GM18502 (cell line): ENCODE measurements around the gene DVL3.
"Not testable (repeated sequence)": the region's sequence is repeated elsewhere in the genome, so short reads cannot be mapped to it uniquely, and the experiment has no call there.

ENCODE experiments used
- ATAC-seq: cut with Tn5 transposase; IDR thresholded peaks from one replicate; pipeline ENCODE4 v1.9.1; 2021; ENCODE audit warnings: mild to moderate bottlenecking; ENCODE audit not compliant: unreplicated experiment, poor library complexity

The DVL3 gene

GRCh38 chr3:184149770-184150169 lies 5.4 kb upstream of the DVL3 start:
- not testable (repeated sequence) for ATAC-seq

- peak; percentile 37 for ATAC-seq
These were observed 706 bp downstream of the DVL3 start for GRCh38 chr3:184155644-184156521.

GRCh38 chr3:184156522-184156955 lies 1.4 kb downstream of the DVL3 start:
- no peak for ATAC-seq

GRCh38 chr3:184157206-184157605 lies 2.0 kb downstream of the DVL3 start:
- ATAC-seq = no peak

- no peak for ATAC-seq
These were observed 3.2 kb downstream of the DVL3 start for GRCh38 chr3:184158404-184158803.

GRCh38 chr3:184160456-184160855 lies 5.3 kb downstream of the DVL3 start:
- no peak for ATAC-seq

GRCh38 chr3:184162571-184163070 lies 7.4 kb downstream of the DVL3 start:
- ATAC-seq = not testable (repeated sequence)

GRCh38 chr3:184164648-184165330 lies 9.6 kb downstream of the DVL3 start:
- no peak for ATAC-seq

- ATAC-seq = no peak
These were observed 10.4 kb downstream of the DVL3 start for GRCh38 chr3:184165543-184165942.

GRCh38 chr3:184166671-184167070 lies 11.5 kb downstream of the DVL3 start:
- ATAC-seq = no peak

- ATAC-seq = no peak
These were observed 12.6 kb downstream of the DVL3 start for GRCh38 chr3:184167786-184168185.

- ATAC-seq = no peak
These were observed 13.4 kb downstream of the DVL3 start for GRCh38 chr3:184168363-184169120.

- ATAC-seq = no peak
These were observed 15.0 kb downstream of the DVL3 start for GRCh38 chr3:184169896-184170875.

GRCh38 chr3:184171562-184171961 lies 16.4 kb downstream of the DVL3 start:
- ATAC-seq = no peak

GRCh38 chr3:184172681-184173373 lies 17.6 kb downstream of the DVL3 start:
- no peak for ATAC-seq

GRCh38 chr3:184173374-184173722 lies 18.2 kb downstream of the DVL3 start:
- ATAC-seq = no peak

- peak; percentile 9 for ATAC-seq
These were observed 19.1 kb downstream of the DVL3 start for GRCh38 chr3:184174284-184174645.

- peak; percentile 96 for ATAC-seq
These were observed 19.7 kb downstream of the DVL3 start, which contains the start of gene AP2M1 for GRCh38 chr3:184174646-184175492. Gene AP2M1, plus strand, starts transcription at chr3:184174855. Its CDS starts 2,139 bp downstream, at chr3:184176994.
